T47D (cell line): ENCODE measurements around the gene WBP1.
"Not testable (repeated sequence)": the region's sequence is repeated elsewhere in the genome, so short reads cannot be mapped to it uniquely, and the experiment has no call there.

Experiments
- DNase-seq, 2 experiments: peaks; one replicate each; pipeline versions ENCODE4 v3.0.0 to v3.0.0-alpha.2; 2011 to 2012; ENCODE audit warnings: low read depth in 1 of 2, low spot score in 1 of 2
- JUND ChIP-seq: IDR thresholded peaks from 2 replicates; pipeline ENCODE4 v1.6.1; 2012; ENCODE audit warnings: low read depth
- in situ Hi-C: cut with HindIII; loops from 2 replicates; pipeline ENCODE4 v1.10.0; 2016; ENCODE audit warnings: low sequenced_read_pairs, low pct_unique_long_range_greater_than_20kb

WBP1 gene

DNA sequence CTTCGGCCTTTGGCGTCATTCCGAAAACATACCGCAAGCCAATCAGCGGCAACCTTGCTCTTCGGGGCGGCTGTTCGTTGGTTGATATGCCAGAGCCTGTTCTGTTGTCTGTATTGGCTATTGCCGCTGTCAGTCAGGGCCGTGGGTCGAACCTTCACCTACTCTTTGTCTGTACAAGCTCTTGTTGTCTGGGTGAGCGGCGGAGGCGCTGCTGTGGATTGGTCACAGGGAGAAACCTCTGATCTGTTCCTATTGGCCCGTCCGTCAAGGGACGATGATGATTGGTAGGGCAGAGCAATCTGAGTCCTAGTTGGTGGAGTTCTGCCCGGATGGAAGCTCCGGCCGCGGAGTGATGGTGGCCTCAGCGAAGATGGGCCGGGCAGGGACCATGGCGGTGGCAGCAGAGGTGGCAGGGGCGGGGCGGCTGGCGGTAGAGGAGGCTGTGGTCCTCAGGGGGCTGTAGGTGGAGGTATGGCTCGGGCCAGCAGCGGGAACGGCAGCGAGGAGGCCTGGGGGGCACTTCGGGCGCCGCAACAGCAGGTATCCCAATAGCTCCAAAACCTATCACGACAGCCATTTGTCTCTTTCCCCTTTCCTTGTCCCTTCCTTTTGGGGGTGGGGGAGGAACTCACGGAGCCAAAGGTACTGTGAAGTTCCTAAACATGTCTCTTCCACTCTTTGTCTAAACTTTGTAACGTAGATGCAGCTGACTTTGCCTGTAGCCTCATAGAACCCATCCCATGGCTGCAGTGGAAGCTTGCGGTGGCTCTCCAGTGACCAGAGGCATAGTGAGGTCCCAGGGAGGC lies at the start of gene WBP1:
Gene WBP1 (plus strand): TSS at position 307 of the 806 bp plus-strand sequence. CDS start 165 bp downstream, at position 472.
- no peak for TF ChIP-seq JUND
- peak; percentile 90 to 100 for DNase-seq
- in situ Hi-C loops = no loop called here

DNA sequence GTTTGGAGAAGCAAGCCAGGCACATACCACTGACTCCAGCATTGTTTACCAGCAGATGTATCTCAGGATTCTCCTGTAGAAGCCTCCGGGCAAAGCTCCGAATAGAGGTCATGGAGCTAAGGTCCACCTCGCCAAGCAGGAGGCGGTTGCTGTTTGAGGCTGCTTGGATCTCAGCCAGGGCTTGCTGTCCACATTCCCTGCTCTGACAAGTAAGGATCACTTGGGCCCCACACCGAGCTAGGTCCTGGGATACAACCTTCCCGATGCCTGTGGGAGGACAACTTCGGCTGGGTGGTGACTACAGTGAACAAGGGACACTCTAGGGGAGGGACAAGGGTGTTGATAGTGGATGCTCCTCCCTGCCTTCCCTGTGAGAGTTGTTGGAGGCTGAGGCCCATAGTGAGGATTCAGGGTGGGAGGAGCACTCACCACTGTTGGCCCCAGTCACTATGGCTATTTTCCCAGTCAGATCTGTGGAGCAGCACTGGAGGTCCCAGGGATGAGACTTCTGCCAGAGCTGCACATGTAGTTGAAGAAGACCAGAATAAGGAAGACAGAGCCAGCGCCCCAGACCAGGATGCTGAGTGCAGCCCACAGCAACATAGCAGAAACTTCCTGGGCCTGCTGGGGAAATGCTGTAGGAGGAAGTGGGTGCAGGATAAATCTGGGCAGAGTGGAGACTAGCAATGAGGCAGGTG lies 45.1 kb upstream of the WBP1 start:
- in situ Hi-C loops = no loop called here
- TF ChIP-seq JUND = no peak
- peak; percentile 56 to 64 for DNase-seq

DNA sequence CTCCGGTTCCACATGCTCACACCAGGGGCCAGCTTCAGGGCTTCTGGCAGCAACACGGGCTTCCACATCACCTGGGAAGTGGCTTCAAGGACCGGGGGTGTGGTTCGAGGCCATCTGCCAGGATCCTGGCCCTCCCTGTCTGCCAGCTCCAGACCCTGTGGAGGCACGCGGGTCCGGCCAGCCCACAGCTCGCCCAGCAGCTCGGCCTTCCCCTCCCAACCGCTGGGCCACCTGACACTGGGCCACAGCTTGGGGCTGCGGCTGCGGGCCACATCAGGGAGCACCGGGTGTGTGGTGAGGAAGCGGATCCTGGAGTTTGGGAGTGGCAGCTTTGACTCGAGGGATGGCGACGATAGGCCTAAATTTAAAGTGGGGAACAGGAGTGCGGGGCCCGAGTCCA lies 43.8 kb upstream of the WBP1 start:
- no peak for DNase-seq
- no peak for TF ChIP-seq JUND
- in situ Hi-C loops = no loop called here

DNA sequence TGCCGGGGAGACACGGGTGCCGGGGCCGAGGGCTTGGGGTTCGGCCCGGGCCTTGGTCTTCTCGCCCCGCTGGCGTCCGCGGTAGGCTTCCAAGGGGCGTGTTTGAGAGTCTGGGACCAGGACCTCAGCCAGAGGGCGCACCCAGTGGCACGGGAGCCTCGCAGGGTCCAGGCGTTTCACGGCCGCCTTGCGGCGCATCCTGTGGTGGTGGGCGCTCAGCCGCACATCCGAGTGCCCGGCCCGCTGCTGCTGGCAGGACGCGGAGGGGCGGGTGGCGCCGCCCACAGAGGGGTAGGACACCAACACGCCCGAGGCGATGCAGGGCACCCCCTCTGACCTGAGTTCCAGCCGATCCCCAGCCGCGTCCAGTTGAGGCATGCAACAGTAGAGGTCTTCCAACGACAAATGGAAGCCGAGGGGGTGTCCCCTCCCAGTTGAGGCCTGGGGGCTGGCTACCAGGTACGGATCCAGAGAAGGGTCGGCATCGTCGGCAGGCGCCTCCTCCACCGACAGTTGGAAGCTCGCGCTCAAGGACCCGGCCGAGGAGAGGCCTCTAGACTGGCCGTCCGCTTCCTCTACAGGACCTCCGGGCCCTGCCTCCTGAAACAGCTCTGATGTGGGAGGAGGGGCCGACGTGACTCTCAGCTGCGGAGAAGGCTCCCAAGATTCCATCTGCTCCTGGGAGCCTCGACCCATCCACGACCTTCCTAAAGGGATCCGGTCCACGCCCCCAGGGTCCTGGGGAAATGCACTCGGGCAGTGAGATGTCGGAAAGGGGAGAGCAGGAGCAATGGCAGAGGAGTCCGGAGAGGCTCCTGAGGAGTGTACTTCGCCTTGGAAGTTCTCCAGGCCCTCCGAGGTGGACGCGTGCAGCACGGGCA lies 43.1 kb upstream of the WBP1 start:
- no peak for TF ChIP-seq JUND
- in situ Hi-C loops = no loop called here
- DNase-seq = no peak

DNA sequence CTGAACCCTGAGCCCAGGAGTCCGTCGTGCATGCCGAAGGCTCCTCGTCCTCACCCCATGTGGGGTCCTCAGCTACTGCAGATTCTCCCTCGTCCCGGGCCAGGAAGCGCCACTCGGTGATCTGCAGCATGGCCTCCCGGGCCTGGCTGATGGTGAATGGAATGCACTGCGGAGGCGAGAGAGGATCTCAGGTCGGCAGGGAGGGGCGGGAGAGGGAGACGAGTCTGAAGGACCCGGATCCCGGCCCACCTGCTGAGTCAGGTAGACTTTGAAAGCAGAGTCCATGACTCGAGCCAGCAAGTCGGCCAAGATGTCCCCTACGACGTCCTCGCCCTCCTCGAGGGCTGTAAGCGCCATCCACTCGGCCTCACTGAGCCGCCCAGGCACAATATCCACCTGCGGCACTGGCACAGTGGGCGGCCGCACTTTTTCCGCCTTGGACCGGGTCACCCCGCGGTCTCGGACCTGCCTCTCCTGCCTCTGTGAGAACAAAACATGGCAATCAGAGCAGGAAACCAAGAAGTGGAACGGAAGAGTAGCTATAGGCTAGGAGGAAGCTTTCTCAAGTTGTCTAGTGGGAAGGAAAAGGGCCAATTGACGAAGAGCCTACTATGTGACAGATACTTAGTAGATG lies 42.4 kb upstream of the WBP1 start:
- in situ Hi-C loops = no loop called here
- no peak for DNase-seq
- TF ChIP-seq JUND = no peak

DNA sequence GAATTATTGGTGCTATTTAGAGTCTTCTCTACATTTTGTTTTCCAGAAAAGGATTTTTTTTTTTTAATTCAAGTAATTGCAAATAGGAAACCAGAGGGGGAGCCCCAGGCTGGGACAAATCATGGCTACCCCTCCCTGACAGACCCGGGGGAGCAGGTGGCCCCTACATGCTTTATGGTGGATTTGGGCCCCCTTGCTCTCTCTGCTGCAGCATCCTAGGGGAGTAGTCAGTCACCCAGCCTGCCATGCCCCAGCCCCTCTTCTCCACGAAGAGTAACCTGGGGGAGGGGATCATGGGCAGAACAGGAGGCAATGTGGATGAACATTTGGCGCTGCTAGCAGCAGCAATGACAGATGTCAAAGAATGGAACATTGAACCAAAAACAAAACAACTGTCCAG lies 41.5 kb upstream of the WBP1 start:
- no peak for DNase-seq
- TF ChIP-seq JUND = no peak
- in situ Hi-C loops = no loop called here

DNA sequence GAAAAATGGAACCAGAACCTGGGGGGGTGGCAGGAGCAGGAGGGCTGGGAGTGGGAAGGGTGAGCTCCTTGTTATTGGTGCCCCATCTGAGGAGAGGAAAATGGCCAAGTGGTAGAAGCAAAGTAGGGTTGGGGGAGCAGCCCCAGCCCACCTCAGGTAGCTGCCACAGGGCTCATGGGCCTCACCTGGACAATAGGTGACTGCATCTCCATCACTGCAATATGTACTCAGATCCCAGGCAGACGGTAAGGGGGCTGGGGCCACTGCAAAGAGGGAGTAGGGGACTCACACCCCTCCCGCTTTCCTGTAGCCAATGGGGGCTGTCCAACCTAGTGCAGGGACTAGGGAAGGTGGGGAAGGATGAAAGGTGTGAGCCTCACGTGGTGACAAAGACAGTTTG lies 41.0 kb upstream of the WBP1 start:
- DNase-seq = no peak
- in situ Hi-C loops = no loop called here
- no peak for TF ChIP-seq JUND

DNA sequence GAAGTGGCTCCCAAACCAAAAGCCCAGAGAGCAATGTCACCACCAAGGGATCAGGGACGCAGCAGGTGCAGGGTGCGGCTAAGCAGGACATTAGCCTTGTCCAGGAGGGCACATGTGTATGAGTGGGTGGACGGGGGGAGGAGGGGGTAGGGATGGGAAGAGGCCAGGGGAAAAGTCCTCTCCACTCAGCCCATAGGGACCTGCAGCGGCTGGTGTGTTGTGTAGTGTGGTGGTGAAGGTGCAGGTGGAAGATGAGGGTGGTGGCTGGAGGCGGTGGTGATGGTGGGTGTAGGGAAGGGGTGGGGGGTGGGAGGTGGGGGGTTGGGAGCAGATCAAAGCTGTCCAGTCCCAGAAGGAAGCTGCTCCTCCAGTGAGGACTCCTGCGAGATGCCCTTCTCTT lies 40.5 kb upstream of the WBP1 start:
- no peak for DNase-seq

DNA sequence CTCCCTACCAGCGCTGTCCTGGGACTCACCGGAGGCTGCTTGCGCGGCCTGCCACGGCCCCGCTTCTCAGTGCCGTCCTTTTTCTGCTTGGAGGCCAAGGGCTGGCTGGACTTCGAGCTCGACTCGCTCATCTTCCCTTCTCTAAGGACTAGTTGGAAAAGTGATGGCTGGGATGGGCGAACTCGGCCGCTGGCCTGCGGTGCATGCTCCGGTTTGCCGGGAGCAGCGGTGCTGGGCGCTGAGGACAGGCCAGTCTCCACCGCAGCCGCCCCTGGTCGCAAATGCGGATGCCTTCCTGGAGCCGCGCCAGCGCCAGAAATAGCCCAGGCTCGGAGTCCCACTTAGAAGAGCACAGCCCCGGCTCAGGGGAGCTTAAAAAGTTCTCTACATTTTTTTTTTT lies 39.9 kb upstream of the WBP1 start:
- no peak for TF ChIP-seq JUND
- in situ Hi-C loops = no loop called here
- DNase-seq = no peak

More for the DNA sequence above, 40.5 kb upstream of the WBP1 start:
- in situ Hi-C loops = no loop called here
- no peak for TF ChIP-seq JUND

DNA sequence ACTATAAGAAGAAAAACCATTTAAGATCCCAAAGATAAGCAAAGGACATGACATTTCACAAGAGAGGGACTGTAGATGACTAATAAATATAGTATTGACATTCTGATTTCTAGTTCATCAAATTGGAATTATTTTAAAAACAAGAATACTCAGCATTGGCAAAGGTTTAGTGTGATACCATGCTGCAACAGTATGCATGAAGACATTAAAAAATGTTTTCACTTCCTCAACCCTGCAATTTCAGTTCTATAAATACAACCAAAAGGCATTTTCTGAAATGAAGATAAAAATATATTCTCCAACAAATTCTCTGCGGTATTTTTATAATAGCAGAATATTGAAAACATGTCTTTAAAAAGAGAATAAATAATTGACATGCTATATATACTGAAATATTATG lies 38.9 kb upstream of the WBP1 start:
- DNase-seq = no peak
- in situ Hi-C loops = no loop called here
- TF ChIP-seq JUND = no peak

DNA sequence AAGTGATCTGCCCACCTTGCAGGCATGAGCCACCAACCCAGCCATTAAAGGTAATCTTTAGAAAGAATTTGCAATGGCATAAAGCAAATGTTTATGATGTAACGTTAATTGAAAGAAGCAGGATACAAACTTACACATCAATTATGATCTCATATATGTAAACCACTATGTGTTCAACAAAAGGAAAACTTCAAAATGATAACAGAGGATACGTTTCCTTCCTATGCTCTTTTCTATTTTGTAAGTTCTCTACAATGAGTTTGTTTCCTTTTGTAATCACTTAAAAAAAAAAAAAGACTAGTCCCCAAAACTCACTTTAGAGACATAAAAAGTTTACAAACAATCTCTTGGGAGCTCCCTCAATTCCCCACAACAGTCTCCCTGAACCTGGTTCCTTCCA lies 38.2 kb upstream of the WBP1 start:
- no peak for DNase-seq
- no peak for TF ChIP-seq JUND
- in situ Hi-C loops = no loop called here

DNA sequence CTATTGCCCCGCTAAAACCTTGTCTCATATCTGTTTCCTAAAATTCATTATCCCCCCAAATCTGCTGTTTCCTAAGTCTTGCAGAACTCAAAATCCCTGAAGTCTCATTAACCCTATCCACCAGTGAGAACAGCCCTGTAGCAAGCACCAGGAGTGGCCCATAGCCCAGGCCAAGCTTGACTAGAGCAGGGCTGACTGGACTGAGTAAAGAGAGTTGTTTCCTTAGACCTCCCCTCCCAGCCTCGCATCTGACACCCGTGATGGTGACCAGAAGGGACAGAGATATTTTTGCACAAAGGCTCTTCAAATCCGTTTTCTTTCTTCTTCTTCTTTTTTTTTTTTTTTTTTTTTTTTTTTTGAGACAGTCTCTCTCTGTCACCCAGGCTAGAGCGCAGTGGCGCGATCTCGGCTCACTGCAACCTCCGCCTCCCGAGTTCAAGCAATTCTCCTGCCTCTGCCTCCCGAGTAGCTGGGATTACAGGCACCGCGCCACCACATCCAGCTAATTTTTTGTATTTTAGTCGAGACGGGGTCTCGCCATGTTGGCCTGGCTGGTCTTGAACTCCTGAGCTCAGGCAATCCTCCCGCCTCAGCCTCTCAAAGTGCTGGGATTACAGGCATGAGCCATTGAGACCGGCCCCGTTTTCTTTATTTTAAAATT lies 37.7 kb upstream of the WBP1 start:
- DNase-seq, in situ Hi-C loops: not testable (repeated sequence)
